GM18502 (cell line): ENCODE results near the gene GRIK2.
"Not testable (repeated sequence)": the region's sequence is repeated elsewhere in the genome, so short reads cannot be mapped to it uniquely, and the experiment has no call there.

Source experiments
- ATAC-seq: cut with Tn5 transposase; IDR thresholded peaks from one replicate; pipeline ENCODE4 v1.9.1; 2021; ENCODE audit warnings: mild to moderate bottlenecking; ENCODE audit not compliant: unreplicated experiment, poor library complexity

Gene GRIK2

GRCh38 chr6:102068349-102068929 lies 674.9 kb downstream of the GRIK2 start:
- no peak for ATAC-seq

- no peak for ATAC-seq
These were observed 682.0 kb downstream of the GRIK2 start for GRCh38 chr6:102075539-102075938.

- ATAC-seq, result no peak
These were observed 691.7 kb downstream of the GRIK2 start for GRCh38 chr6:102085257-102085656.

- not testable (repeated sequence) for ATAC-seq
These were observed 694.7 kb downstream of the GRIK2 start for GRCh38 chr6:102088160-102088559.

GRCh38 chr6:102114402-102114801 lies 720.9 kb downstream of the GRIK2 start:
- ATAC-seq, result no peak

GRCh38 chr6:102115911-102116310 lies 722.4 kb downstream of the GRIK2 start:
- no peak for ATAC-seq

DNA sequence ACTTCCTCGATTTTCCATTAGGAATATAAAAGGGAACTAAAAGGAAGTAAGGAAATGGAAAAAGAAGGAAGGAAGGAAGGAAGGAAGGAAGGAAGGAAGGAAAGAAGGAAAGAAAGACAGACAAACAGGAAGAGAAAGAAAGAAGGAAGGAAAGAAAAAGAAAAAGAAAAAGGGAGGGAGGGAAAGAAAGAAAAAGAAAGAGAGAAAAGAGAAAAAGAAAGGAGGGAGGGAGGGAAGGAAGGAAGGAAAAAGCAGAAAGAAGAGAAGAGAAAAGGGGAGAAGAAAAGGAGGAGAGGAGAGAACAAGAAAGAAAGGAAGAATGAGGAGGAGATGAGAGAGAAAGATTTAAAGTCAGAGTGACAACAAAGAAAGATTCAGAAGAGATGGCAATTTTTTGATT lies 724.5 kb downstream of the GRIK2 start:
- no peak for ATAC-seq
